Muscle of leg (tissue), 11 donors: ENCODE measurements around the gene CHST2. TPM values are rescaled to one million over a fixed set of nuclear protein-coding genes. Genes with fewer than 3 reads are reported as not detected.

Source experiments
- DNase-seq: peaks from one replicate; pipeline ENCODE4 v3.0.0; 2013
- H3K27ac ChIP-seq: one replicate; pipeline ENCODE4 v1.5.1; 2013; ENCODE audit warnings: mild to moderate bottlenecking, low read length, control low read depth
- H3K27me3 ChIP-seq: one replicate; pipeline ENCODE4 v1.6.1; 2013; ENCODE audit warnings: low read length; ENCODE audit not compliant: control insufficient read depth, insufficient read depth
- H3K36me3 ChIP-seq: one replicate; pipeline ENCODE4 v1.6.1; 2013; ENCODE audit warnings: low read length; ENCODE audit not compliant: control insufficient read depth, insufficient read depth
- H3K4me1 ChIP-seq: one replicate; pipeline ENCODE4 v1.6.1; 2013; ENCODE audit warnings: low read length; ENCODE audit not compliant: control insufficient read depth, insufficient read depth
- H3K4me3 ChIP-seq: one replicate; pipeline ENCODE4 v1.5.1; 2013; ENCODE audit warnings: low read length, control low read depth
- H3K9me3 ChIP-seq: replicated peaks from 2 replicates; pipeline ENCODE4 v1.6.1; 2013; ENCODE audit warnings: low read depth, low read length; ENCODE audit not compliant: control insufficient read depth
- WGBS: methylation state at CpG from one replicate; pipeline ENCODE4 v1.1.5; 2013; ENCODE audit warnings: missing lambda C conversion rate; ENCODE audit not compliant: insufficient coverage; 5-methylcytosine and 5-hydroxymethylcytosine counted together
- polyA plus RNA-seq, 8 donors: library from polyadenylated mRNA; unstranded; fragments of 120-200 nt; gene quantifications; one replicate each; pipeline versions ENCODE4 v1.2.1 to v1.2.3, GENCODE V29; 2013; ENCODE audit warnings: inconsistent platforms in 1 of 8, low replicate concordance in 1 of 8; ENCODE audit not compliant: insufficient read length in 8 of 8, insufficient read depth in 1 of 8
- total RNA-seq: library from RNA; stranded (reverse); fragments of 120-200 nt; gene quantifications from one replicate; pipeline ENCODE4 v1.2.4, GENCODE V29; 2013

CHST2 gene
- total and polyA plus RNA-seq, 9 donors, result 3.2 to 10.8 (median 6.3) TPM

DNA sequence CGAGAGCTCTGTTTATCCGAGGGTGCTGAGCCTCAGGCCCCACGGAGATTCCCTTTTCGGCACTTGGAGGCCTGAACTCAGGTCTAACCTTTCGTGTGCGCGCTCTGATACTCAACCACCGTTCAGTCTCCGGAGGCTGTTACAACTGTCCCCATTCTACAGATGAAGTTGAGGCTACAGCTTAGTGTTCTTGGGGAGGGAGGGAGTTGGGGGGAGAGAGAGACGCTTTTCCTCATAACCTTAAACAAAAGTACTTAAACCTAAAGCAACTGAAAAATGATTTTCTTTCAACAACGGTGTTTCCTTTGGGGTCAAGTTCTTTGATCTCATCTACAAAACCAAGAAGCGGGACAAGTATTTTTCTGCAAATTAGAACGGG, 952 bp upstream of the CHST2 start:
- Histone ChIP-seq H3K36me3 (peaks cover 3% of the 10 kb centered on the region), H3K4me3 (peak overlapping the region; percentile 65), H3K4me1 (peaks cover 22% of the 10 kb centered on the region), H3K27ac (peak overlapping the region; percentile 75), H3K9me3 (no peaks in the 10 kb centered on the region), H3K27me3 (peaks cover 41% of the 10 kb centered on the region)
- no peak for DNase-seq
- 31% methylated on average over 7 of the region's 13 CpGs for WGBS

DNA sequence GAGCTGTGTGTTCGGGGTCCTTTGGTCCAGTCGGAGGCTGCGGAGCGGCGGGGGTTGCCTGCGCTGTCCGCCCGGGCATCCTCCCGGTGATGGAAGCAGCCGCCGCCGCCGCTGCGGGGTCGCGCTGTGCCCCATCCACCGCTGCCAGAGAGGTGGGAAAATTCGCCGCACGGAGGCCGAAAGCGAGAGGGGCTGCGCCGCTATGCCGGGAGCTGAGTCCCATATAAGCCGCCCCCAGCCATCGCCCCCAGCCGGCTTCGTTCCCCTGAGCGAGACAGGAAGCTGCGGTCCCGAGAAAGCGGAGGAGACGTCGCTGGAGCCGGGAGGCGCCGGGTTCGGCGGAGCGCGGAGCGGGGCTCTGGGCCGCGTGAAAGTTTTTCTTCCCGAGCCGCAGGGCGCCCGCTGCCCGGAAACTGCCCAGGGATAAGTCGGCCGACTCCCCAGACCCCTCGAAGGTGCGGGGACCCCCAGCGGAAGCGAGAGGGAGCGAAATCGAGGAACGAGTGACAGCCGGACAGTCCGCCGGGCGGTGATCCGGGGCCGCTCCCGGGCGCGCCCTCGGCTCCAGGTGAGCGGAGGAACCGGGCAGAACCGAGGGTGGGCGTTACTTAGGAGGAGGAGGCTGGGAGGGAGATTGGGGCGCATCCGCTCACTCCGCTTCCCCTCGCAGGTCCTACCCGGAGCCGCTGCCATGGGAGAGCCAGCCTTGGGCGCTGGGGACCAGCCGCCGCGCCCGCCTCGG, 574 bp downstream of the CHST2 start:
- H3K27ac ChIP-seq, result peak overlapping the region; percentile 4
- peaks cover 3% of the 10 kb centered on the region for H3K36me3 ChIP-seq
- H3K4me3 ChIP-seq, result peak overlapping the region; percentile 77
- H3K9me3 ChIP-seq, result no peaks in the 10 kb centered on the region
- under 1% methylated on average over 85 of the region's 85 CpGs for WGBS
- peaks cover 43% of the 10 kb centered on the region for H3K27me3 ChIP-seq
- DNase-seq, result peak; percentile 38
- peaks cover 26% of the 10 kb centered on the region for H3K4me1 ChIP-seq

DNA sequence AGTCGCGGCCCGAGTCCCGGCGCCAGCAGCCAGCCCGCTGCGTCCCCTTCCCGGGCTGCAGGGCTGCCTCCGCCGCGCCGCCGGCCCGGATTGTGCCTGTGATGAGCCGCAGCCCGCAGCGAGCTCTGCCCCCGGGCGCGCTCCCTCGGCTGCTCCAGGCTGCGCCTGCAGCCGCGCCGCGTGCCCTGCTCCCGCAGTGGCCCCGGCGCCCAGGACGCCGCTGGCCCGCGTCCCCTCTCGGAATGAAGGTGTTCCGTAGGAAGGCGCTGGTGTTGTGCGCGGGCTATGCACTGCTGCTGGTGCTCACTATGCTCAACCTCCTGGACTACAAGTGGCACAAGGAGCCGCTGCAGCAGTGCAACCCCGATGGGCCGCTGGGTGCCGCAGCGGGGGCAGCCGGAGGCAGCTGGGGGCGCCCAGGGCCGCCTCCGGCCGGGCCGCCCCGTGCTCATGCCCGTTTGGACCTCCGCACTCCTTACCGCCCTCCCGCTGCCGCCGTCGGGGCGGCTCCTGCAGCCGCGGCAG, 1.2 kb downstream of the CHST2 start:
- DNase-seq, result peak; percentile 42
- Histone ChIP-seq H3K27me3 (peaks cover 43% of the 10 kb centered on the region), H3K27ac (no peak overlapping the region), H3K36me3 (peaks cover 3% of the 10 kb centered on the region), H3K4me1 (peaks cover 26% of the 10 kb centered on the region), H3K4me3 (peak overlapping the region; percentile 77), H3K9me3 (no peaks in the 10 kb centered on the region)
- WGBS, result under 1% methylated on average over 60 of the region's 60 CpGs

DNA sequence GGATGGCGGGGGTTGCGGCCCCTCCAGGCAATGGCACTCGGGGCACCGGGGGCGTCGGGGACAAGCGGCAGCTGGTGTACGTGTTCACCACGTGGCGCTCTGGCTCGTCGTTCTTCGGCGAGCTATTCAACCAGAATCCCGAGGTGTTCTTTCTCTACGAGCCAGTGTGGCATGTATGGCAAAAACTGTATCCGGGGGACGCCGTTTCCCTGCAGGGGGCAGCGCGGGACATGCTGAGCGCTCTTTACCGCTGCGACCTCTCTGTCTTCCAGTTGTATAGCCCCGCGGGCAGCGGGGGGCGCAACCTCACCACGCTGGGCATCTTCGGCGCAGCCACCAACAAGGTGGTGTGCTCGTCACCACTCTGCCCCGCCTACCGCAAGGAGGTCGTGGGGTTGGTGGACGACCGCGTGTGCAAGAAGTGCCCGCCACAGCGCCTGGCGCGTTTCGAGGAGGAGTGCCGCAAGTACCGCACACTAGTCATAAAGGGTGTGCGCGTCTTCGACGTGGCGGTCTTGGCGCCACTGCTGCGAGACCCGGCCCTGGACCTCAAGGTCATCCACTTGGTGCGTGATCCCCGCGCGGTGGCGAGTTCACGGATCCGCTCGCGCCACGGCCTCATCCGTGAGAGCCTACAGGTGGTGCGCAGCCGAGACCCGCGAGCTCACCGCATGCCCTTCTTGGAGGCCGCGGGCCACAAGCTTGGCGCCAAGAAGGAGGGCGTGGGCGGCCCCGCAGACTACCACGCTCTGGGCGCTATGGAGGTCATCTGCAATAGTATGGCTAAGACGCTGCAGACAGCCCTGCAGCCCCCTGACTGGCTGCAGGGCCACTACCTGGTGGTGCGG, 1.9 kb downstream of the CHST2 start:
- peak; percentile 74 for DNase-seq
- no peak overlapping the region for H3K27ac ChIP-seq
- H3K4me3 ChIP-seq, result peak overlapping the region; percentile 34
- H3K36me3 ChIP-seq, result peaks cover 3% of the 10 kb centered on the region
- no peaks in the 10 kb centered on the region for H3K9me3 ChIP-seq
- WGBS, result 60% methylated on average over 79 of the region's 79 CpGs
- peaks cover 26% of the 10 kb centered on the region for H3K4me1 ChIP-seq
- peaks cover 43% of the 10 kb centered on the region for H3K27me3 ChIP-seq

DNA sequence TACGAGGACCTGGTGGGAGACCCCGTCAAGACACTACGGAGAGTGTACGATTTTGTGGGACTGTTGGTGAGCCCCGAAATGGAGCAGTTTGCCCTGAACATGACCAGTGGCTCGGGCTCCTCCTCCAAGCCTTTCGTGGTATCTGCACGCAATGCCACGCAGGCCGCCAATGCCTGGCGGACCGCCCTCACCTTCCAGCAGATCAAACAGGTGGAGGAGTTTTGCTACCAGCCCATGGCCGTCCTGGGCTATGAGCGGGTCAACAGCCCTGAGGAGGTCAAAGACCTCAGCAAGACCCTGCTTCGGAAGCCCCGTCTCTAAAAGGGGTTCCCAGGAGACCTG, 2.5 kb downstream of the CHST2 start:
- peaks cover 26% of the 10 kb centered on the region for H3K4me1 ChIP-seq
- WGBS, result 96% methylated on average over 14 of the region's 16 CpGs
- peaks cover 3% of the 10 kb centered on the region for H3K36me3 ChIP-seq
- no peak overlapping the region for H3K27ac ChIP-seq
- H3K9me3 ChIP-seq, result no peaks in the 10 kb centered on the region
- no peak overlapping the region for H3K4me3 ChIP-seq
- DNase-seq, result no peak
- H3K27me3 ChIP-seq, result peaks cover 40% of the 10 kb centered on the region

DNA sequence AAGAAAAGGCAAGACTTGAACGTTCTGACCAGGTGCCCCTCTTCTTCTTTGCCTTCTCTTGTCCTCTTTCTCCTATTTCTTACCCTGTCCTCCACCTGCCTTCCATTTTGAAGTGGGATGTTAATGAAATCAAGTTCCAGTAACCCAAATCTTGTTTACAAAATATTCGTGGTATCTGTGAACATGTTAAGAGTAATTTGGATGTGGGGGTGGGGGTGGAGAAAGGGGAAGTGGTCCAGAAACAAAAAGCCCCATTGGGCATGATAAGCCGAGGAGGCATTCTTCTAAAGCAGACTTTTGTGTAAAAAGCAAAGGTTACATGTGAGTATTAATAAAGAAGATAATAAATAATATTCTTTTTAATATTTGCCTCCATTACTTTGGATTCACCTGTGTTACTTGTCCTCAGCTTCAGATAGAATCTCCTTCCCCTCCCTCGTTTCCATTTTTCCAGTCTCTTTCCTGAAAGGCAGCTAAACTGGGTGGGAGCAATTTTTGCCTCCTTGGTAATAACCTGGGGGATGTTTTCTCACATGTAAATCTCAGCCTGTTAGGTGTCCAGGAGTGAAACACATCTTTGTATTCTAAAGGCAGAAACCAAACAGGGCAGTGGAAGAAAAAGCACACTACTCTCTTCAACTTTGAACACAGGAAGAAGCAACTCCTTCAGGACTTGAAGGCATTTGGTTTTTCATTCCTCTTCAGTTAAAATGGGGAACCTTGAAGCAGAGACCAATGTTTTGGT, 3.2 kb downstream of the CHST2 start:
- no peak for DNase-seq
- H3K4me3 ChIP-seq, result no peak overlapping the region
- peaks cover 3% of the 10 kb centered on the region for H3K36me3 ChIP-seq
- peaks cover 26% of the 10 kb centered on the region for H3K4me1 ChIP-seq
- H3K27ac ChIP-seq, result no peak overlapping the region
- WGBS, result no CpG with 5 or more reads among the region's 4 CpGs
- peaks cover 37% of the 10 kb centered on the region for H3K27me3 ChIP-seq
- H3K9me3 ChIP-seq, result no peaks in the 10 kb centered on the region

DNA sequence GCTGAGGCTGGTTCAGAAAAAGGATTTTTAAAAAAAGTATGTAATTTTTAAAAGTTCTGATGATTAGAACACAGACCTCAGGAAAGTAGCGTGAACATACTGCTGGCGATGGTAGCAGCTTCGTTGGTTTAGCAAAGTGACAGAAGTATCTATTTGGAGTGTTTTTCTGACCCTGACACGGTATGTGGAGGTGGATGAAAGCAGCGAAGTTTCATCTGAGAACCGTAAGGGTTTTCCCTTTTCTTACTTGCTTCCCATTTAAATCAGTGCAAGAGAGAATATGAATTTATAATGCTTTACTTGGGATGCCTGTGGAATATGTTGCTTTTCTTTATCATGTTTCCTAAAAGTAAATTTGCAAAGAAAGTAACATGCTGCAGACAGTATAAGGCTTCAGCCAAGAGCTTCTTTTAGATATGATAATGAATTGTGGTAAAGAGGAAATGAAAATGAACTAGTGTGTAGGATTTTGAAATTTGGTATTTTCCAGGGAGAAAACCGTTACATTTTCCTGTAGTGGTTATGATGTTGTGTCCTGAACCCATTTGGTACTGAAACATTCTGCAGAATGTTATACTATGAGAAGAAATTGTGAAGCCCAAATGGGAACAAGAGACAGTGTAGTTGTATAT, 3.9 kb downstream of the CHST2 start:
- H3K27me3 ChIP-seq, result peaks cover 32% of the 10 kb centered on the region
- peaks cover 3% of the 10 kb centered on the region for H3K36me3 ChIP-seq
- H3K27ac ChIP-seq, result no peak overlapping the region
- H3K9me3 ChIP-seq, result no peaks in the 10 kb centered on the region
- DNase-seq, result no peak
- peaks cover 24% of the 10 kb centered on the region for H3K4me1 ChIP-seq
- 75% methylated on average over 4 of the region's 7 CpGs for WGBS
- no peak overlapping the region for H3K4me3 ChIP-seq

DNA sequence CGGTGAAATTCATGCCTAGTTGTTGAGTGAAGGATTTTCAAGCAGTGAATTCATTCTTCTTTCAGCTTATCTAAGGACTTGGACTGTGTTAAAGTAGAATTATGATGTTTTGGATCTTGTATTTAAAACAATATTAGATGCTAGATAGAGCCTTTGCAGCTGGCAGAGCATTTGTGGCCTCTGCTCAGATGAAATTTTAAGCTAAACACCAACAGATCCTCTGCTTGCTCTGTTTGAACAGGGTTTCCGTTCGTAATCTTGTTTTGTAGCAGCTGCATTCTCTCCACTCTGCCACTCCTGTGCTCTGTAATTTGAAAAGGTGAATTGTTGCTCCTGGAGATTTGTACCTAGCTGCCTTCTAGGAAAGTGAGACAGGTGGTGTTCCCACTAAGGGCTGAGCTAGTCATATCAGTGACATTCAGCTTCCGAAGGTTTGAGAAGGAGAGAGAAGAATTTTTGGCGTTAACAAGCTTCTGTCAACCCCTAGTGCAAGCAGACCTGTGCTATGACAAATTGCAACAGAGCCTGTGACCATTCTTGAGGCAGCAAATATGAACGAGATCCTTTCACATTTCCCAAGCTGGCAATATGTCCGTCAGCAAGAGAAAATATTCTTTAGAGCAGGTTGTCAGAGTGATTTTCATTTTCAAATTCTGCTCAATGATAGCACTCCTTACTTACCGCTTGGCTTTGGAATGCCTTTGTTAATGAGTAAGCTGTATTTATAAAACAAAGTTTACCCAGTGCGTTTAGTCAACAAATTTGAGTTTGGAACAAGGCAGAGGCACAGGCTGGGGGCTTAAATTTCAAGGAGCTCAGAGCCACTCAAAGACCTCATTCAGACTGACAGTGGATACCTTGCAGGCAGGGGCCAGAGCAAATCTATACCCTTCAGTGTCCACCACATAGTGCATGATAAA, 5.3 kb downstream of the CHST2 start:
- Histone ChIP-seq H3K27ac (no peak overlapping the region), H3K36me3 (peaks cover 3% of the 10 kb centered on the region), H3K9me3 (no peaks in the 10 kb centered on the region), H3K4me3 (peak overlapping the region; percentile 11), H3K4me1 (peaks cover 17% of the 10 kb centered on the region), H3K27me3 (peaks cover 23% of the 10 kb centered on the region)
- WGBS, result 47% methylated on average over 3 of the region's 9 CpGs
- DNase-seq, result peak; percentile 24

DNA sequence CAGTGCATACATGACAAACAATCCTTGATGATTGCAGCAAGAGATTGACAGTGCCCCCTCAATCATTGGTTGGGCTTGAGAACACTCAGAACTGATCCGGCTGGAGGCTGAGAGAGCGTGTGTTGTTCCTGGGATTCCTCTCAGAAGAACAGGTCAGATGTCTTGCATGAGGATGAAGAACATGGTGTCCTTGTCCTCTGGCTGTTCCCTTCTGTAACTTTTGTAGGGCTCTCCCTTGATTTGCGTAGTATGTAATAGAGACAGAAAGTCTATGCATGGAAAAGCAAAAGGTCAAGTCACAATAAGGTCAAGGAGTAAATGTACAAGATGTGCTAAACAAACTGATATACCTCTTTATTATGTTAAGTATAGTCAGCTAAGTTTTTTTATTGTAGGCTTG, 8.2 kb downstream of the CHST2 start:
- 90% methylated on average over 2 of the region's 3 CpGs for WGBS
- Histone ChIP-seq H3K27ac (peak overlapping the region; percentile 67), H3K4me3 (no peak overlapping the region), H3K9me3 (no peaks in the 10 kb centered on the region), H3K27me3 (peaks cover 2% of the 10 kb centered on the region), H3K4me1 (peaks cover 3% of the 10 kb centered on the region), H3K36me3 (no peaks in the 10 kb centered on the region)
- DNase-seq, result no peak
